GM19193 (cell line): Measurements from ENCODE around the gene HSF5.
A peak's percentile ranks its signal among the peaks of the same experiment; 100 is the strongest.

ENCODE experiments used
- POLR2A ChIP-seq: IDR thresholded peaks from 4 replicates; pipeline ENCODE4 v1.6.1; 2011; ENCODE audit not compliant: insufficient read depth, insufficient read length; ENCODE audit errors: extremely low read depth

HSF5 gene

GRCh38 chr17:58455491-58455890, 32.7 kb downstream of the HSF5 start:
- no peak for TF ChIP-seq POLR2A

DNA sequence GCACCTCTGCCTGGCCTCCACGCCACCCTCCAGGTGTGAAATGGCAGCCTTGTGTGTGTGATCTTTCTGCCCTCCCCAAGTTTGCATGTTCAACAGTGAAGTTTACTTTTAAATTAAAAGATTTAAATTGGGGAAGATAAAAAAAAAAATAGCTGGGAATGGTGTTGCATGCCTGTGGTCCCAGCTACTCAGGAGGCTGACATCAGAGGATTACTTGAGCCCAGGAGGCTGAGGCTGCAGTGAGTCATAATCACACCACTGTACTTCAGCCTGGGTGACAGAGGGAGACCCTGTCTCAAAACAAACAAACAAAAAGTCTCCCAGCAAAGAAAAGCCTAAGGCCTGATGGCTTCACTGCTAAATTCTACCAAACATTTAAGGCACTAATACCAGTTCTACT, 35.5 kb downstream of the HSF5 start:
- TF ChIP-seq POLR2A, result no peak

DNA sequence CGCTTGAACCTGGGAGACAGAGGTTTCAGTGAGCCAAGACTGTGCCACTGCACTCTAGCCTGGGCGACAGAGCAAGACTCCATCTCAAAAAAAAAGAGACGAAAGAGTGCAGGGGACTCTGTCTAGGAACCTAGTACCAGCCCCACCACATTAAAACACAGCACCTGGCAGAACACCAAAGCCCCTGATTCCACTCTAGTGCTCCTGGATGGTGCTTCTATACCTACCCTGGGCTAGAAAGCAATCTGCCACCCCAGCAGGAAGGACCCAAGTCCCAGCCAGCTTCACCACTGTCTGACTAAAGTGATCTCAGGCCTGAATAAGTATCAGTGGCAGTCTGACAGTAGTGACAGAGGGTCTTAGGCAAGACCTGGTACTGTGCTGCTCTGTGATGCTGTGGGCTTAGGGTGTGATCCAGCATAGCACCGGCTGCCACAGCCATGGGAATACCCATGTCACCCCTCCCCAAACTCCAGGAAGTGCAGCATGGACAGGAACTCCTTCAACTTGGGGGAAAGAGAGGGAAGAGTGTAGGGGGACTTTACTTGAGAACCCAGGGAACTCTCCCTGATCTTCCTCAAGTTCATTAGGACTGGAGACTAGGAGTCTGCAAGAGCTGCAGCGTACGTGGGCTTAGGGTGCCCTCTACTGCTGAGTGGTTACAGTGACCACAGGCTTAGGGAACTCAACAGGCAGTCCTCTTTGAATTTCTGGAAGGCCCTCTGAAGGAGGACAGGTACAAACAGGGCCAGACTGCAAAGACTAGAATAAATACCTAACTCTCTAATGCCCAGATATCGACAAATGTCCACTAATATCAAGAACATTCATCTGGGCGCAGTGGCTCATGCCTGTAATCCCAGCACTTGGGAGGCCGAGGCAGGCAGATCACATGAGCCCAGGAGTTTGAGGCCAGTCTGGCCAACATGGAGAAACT, 40.9 kb downstream of the HSF5 start:
- no peak for TF ChIP-seq POLR2A

DNA sequence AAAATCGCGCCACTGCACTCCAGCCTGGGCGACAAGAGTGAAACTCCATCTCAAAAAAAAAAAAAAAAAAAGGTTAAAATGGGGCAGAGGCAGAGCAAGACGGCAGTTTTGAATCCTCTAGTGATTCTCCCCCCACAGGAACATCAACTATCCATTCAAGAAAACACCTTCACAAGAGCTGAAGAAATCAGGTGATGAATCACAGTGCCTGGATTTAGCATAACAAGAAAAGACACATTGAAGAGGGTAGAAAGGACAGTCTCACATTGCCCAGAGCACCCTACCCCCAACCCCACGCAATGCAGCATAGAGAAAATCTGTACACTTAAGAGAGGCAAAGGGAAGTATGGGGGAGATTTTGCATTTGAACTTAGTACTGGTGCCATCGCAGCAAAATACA, 42.1 kb downstream of the HSF5 start:
- no peak for TF ChIP-seq POLR2A

- TF ChIP-seq POLR2A, result no peak
Measured at GRCh38 chr17:58436805-58437239, 51.4 kb downstream of the HSF5 start.

GRCh38 chr17:58436245-58436644, 52.0 kb downstream of the HSF5 start:
- no peak for TF ChIP-seq POLR2A

GRCh38 chr17:58432806-58433573, 55.2 kb downstream of the HSF5 start:
- no peak for TF ChIP-seq POLR2A

DNA sequence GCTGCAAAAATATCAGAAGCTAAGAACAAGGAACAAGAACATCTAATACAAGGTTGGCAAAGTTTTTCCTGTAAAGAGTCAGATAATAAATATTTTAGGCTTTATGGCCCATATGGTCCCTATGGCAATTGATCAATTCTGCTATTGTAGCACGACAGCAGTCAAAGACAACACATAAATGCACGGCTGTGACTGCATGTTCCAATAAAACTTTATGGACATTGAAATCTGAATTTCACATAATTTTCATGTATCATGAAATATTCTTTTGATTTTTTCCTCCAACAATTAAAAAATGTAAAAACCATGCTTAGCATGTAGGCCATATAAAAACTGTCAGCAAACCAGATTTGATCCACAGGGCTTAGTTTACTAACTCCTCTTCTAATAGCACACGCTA, 60.4 kb downstream of the HSF5 start:
- no peak for TF ChIP-seq POLR2A

GRCh38 chr17:58421711-58422110, 66.5 kb downstream of the HSF5 start:
- TF ChIP-seq POLR2A, result no peak

DNA sequence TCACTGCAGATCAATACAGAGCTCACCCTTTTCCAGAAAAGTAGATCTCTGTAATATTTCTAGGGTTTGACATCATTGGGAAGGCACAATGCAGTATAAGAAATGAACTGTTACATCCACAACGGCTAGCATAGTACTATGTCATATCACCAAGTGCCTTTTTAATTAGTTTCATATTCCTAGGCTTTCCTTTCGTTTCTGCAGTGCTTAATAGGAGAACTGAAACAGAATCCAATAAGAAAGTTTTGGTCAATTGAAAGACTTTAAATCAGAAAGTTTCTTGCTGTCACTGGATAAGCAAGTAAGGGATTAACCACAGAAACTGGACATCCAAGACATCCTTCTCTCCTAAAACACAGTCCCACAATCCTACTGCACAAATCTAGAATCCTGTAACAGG, 67.4 kb downstream of the HSF5 start:
- TF ChIP-seq POLR2A, result no peak

DNA sequence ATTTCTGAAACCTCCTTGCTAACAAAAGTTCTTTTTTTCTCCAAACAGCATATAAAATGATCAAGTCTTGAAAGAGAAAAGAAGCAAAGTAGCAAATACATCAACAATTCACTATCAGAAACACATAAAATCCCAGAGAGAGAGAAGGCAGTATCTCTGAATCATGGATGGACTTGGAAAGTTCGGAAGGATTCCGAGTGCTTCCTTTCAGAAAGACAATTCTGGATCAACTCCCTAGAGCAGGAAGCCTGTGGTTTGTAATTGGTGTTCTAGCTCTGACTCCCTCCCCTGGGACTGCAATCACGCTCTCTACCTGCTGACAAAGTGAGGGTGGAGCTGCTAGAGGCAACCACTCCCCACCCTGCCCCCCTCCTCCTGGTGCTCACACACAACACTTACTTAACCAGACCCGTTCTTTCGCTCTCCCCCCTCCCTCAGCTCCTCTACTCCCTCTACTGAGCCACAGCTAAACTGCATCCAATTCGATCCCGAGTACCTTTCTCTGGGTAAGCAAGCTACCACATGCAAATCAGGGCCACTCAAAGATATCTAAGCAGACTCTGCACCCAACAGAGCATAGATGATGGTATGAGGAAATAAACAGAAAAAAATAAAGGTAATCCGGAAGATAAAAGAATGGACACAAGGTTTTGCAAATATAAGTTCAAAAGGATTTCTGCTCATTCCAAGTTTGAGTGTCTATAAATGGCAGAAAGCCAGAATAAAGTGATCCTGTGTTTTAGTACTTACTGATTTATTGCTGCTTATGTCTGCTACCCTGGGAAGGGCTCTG, 70.7 kb downstream of the HSF5 start, which contains the start of gene RNF43:
RNF43 (minus strand) TSS at position 235 of the 793 bp plus-strand sequence. CDS start 1,957 bp downstream, outside the sequence.
- TF ChIP-seq POLR2A, result peak; percentile 51

GRCh38 chr17:58416937-58417299, 71.3 kb downstream of the HSF5 start:
- TF ChIP-seq POLR2A, result no peak

GRCh38 chr17:58416396-58416795, 71.8 kb downstream of the HSF5 start:
- TF ChIP-seq POLR2A, result no peak

- no peak for TF ChIP-seq POLR2A
Measured at GRCh38 chr17:58415371-58416055, 72.7 kb downstream of the HSF5 start.
